H1 (cell line): Measurements from ENCODE around the gene MCC. TPM values are rescaled to one million over a fixed set of nuclear protein-coding genes. Genes with fewer than 3 reads are reported as not detected.

Experiments
- CTCF ChIA-PET: fragments of 300-600 bp; sonication (Branson Sonifier 250); formaldehyde crosslinking; loops from one replicate; lab custom pipeline; 2021; ENCODE audit not compliant: partially characterized antibody; lab: Charles Lee
- POLR2A ChIA-PET: fragments of 300-600 bp; sonication (Branson Sonifier 250); formaldehyde crosslinking; loops from one replicate; lab custom pipeline; 2021; ENCODE audit warnings: inconsistent platforms; ENCODE audit not compliant: partially characterized antibody; lab: Charles Lee
- DNase-seq, 2 experiments: peaks; one replicate each; pipeline versions ENCODE4 v3.0.0 to v3.0.0-alpha.2; 2010 to 2022; ENCODE audit warnings: low spot score in 2 of 2, low read depth in 1 of 2, mixed read lengths in 1 of 2
- FAIRE-seq: peaks from 2 replicates; lab custom pipeline; 2011; peaks lifted over from hg19 to GRCh38; lab: Jason Lieb, UNC
- H2AFZ ChIP-seq: 2 replicates; pipeline ENCODE4 v1.8.1; 2012; ENCODE audit warnings: low read length, inconsistent platforms
- H2AK5ac ChIP-seq: 2 replicates; pipeline ENCODE4 v1.6.1; 2013; ENCODE audit warnings: low read depth, low read length
- H2BK120ac ChIP-seq: replicated peaks from 2 replicates; pipeline ENCODE3; 2013; ENCODE audit warnings: low read depth, low read length, inconsistent platforms
- H2BK12ac ChIP-seq: 2 replicates; pipeline ENCODE4 v1.6.1; 2013; ENCODE audit warnings: low read depth, low read length
- H2BK15ac ChIP-seq: 2 replicates; pipeline ENCODE4 v1.6.1; 2013; ENCODE audit warnings: low read length
- H2BK20ac ChIP-seq: 2 replicates; pipeline ENCODE4 v1.6.1; 2013; ENCODE audit warnings: low read length
- H2BK5ac ChIP-seq: 2 replicates; pipeline ENCODE4 v1.6.1; 2013; ENCODE audit warnings: low read depth, low read length
- H3K14ac ChIP-seq: 2 replicates; pipeline ENCODE4 v1.6.1; 2013; ENCODE audit warnings: inconsistent platforms; ENCODE audit not compliant: insufficient read length
- H3K18ac ChIP-seq: 2 replicates; pipeline ENCODE4 v1.6.1; 2013; ENCODE audit warnings: low read length; ENCODE audit errors: extremely low read depth
- H3K23ac ChIP-seq: 2 replicates; pipeline ENCODE4 v1.6.1; 2013; ENCODE audit warnings: inconsistent platforms; ENCODE audit not compliant: insufficient read length
- H3K23me2 ChIP-seq: 2 replicates; pipeline ENCODE4 v1.6.1; 2013; ENCODE audit warnings: low read depth, low read length
- H3K27ac ChIP-seq: 2 replicates; pipeline ENCODE4 v1.6.1; 2011; ENCODE audit warnings: low read depth, low read length, inconsistent platforms
- H3K27me3 ChIP-seq, 4 experiments: replicated peaks in 1 of 4; 1 replicate in 1 of 4; 2 replicates in 3 of 4; pipeline versions ENCODE4 v1.6.1 to v1.8.1; 2011 to 2013; ENCODE audit warnings: low read length in 3 of 4, mild to moderate bottlenecking in 3 of 4, inconsistent platforms in 2 of 4, mixed read lengths in 2 of 4, moderate library complexity in 1 of 4; ENCODE audit not compliant: control insufficient read depth in 3 of 4, insufficient read depth in 3 of 4; ENCODE audit errors: extremely low read depth in 1 of 4
- H3K36me3 ChIP-seq, 4 experiments: 2 replicates each; pipeline versions ENCODE4 v1.6.1 to v1.8.1; 2011 to 2013; ENCODE audit warnings: mild to moderate bottlenecking in 4 of 4, low read length in 3 of 4, moderate library complexity in 2 of 4, control low read depth in 1 of 4, inconsistent platforms in 1 of 4; ENCODE audit not compliant: insufficient read depth in 4 of 4, control insufficient read depth in 2 of 4
- H3K4ac ChIP-seq: replicated peaks from 2 replicates; pipeline ENCODE3; 2013; ENCODE audit warnings: low read length, low read depth, mixed read lengths, inconsistent platforms; ENCODE audit not compliant: insufficient read length
- H3K4me1 ChIP-seq, 4 experiments: replicated peaks in 1 of 4; 1 replicate in 1 of 4; 2 replicates in 3 of 4; pipeline versions ENCODE4 v1.6.1 to v1.8.1; 2011 to 2013; ENCODE audit warnings: low read length in 3 of 4, inconsistent platforms in 2 of 4, mixed read lengths in 1 of 4; ENCODE audit not compliant: insufficient read depth in 4 of 4, control insufficient read depth in 3 of 4
- H3K4me2 ChIP-seq, 2 experiments: 2 replicates each; pipeline versions ENCODE4 v1.6.1 to v1.8.1; 2011 to 2013; ENCODE audit warnings: low read depth in 2 of 2, low read length in 2 of 2, control low read depth in 1 of 2, inconsistent platforms in 1 of 2, mild to moderate bottlenecking in 1 of 2; ENCODE audit not compliant: insufficient read depth in 1 of 2
- H3K4me3 ChIP-seq, 4 experiments: fragments of 200-600, 300-600 bp in 1 of 4; sonication (generic), shearing (Covaris generic), sonication (Bioruptor Twin) in 1 of 4; 2 replicates each; pipeline versions ENCODE4 v1.5.1 to v1.8.1; 2011 to 2016; ENCODE audit warnings: low read length in 4 of 4, low read depth in 3 of 4, control low read depth in 2 of 4, inconsistent platforms in 2 of 4, mild to moderate bottlenecking in 2 of 4, mixed read lengths in 1 of 4, moderate library complexity in 1 of 4; ENCODE audit not compliant: insufficient read depth in 2 of 4; ENCODE audit errors: extremely low read depth in 1 of 4
- H3K56ac ChIP-seq: replicated peaks from 2 replicates; pipeline ENCODE3; 2013; ENCODE audit warnings: low read depth, mild to moderate bottlenecking, mixed read lengths, low read length, inconsistent platforms; ENCODE audit not compliant: insufficient read length
- H3K79me1 ChIP-seq: 2 replicates; pipeline ENCODE4 v1.6.1; 2013; ENCODE audit warnings: low read depth, low read length, control low read depth
- H3K79me2 ChIP-seq, 2 experiments: 2 replicates each; pipeline versions ENCODE4 v1.6.1 to v1.8.1; 2012 to 2013; ENCODE audit warnings: low read length in 2 of 2, mild to moderate bottlenecking in 2 of 2, inconsistent platforms in 1 of 2; ENCODE audit not compliant: insufficient read depth in 2 of 2, control insufficient read depth in 1 of 2
- H3K9ac ChIP-seq, 4 experiments: replicated peaks in 1 of 4; 1 replicate in 1 of 4; 2 replicates in 3 of 4; pipeline versions ENCODE4 v1.6.1 to v1.8.1; 2011 to 2013; ENCODE audit warnings: low read depth in 3 of 4, low read length in 3 of 4, control low read depth in 2 of 4, mild to moderate bottlenecking in 2 of 4, moderate library complexity in 2 of 4, inconsistent platforms in 1 of 4; ENCODE audit errors: extremely low read depth in 1 of 4
- H3K9me3 ChIP-seq, 2 experiments: 2 replicates each; pipeline versions ENCODE4 v1.6.1 to v1.8.1; 2012 to 2013; ENCODE audit warnings: mild to moderate bottlenecking in 2 of 2, moderate library complexity in 2 of 2, control low read depth in 1 of 2, inconsistent platforms in 1 of 2, low read depth in 1 of 2, low read length in 1 of 2, mixed read lengths in 1 of 2; ENCODE audit not compliant: insufficient read depth in 2 of 2
- H4K20me1 ChIP-seq, 2 experiments: replicated peaks in 1 of 2; 2 replicates each; pipeline versions ENCODE3 to v1.8.1; 2011 to 2013; ENCODE audit warnings: inconsistent platforms in 2 of 2, low read length in 2 of 2, mild to moderate bottlenecking in 1 of 2; ENCODE audit not compliant: insufficient read depth in 2 of 2, control insufficient read depth in 1 of 2
- H4K5ac ChIP-seq: 2 replicates; pipeline ENCODE4 v1.6.1; 2013; ENCODE audit warnings: low read length, low read depth, mixed read lengths, inconsistent platforms; ENCODE audit not compliant: insufficient read length
- H4K8ac ChIP-seq: 2 replicates; pipeline ENCODE4 v1.8.0; 2013; ENCODE audit warnings: mild to moderate bottlenecking, moderate library complexity, low read length, inconsistent platforms; ENCODE audit not compliant: insufficient read depth; ENCODE audit errors: extremely low read depth
- H4K91ac ChIP-seq: replicated peaks from 2 replicates; pipeline ENCODE3; 2013; ENCODE audit warnings: low read length, mixed read lengths, inconsistent platforms; ENCODE audit not compliant: insufficient read length
- ATF3 ChIP-seq: IDR thresholded peaks from 2 replicates; pipeline ENCODE4 v1.6.1; 2011; ENCODE audit warnings: low read depth, mild to moderate bottlenecking, low read length; ENCODE audit not compliant: insufficient read depth
- BCL11A ChIP-seq, 2 experiments: IDR thresholded peaks; one replicate each; pipeline ENCODE4 v1.6.1; 2011; ENCODE audit warnings: low read depth in 2 of 2, low read length in 2 of 2, mild to moderate bottlenecking in 2 of 2
- POU5F1 ChIP-seq: IDR thresholded peaks from 2 replicates; pipeline ENCODE4 v1.6.1; 2011; ENCODE audit warnings: low read depth, mild to moderate bottlenecking, low read length, moderate library complexity
- SIN3A ChIP-seq, 2 experiments: IDR thresholded peaks in 1 of 2; conservative IDR thresholded peaks in 1 of 2; 2 replicates each; pipeline ENCODE4 v1.6.1; 2011 to 2012; ENCODE audit warnings: low read length in 2 of 2, improper control_type of control experiment in 1 of 2, low read depth in 1 of 2, mild to moderate bottlenecking in 1 of 2
- TAF7 ChIP-seq: optimal IDR thresholded peaks from 2 replicates; pipeline ENCODE3; 2011; ENCODE audit warnings: low read depth, mild to moderate bottlenecking, inconsistent platforms, low read length, moderate library complexity, borderline replicate concordance
- ZNF274 ChIP-seq: IDR thresholded peaks from 2 replicates; pipeline ENCODE4 v1.7.0; 2012; ENCODE audit warnings: low read length, borderline replicate concordance; ENCODE audit errors: extremely low read depth
- WGBS, 2 experiments: shearing (Covaris generic) in 1 of 2; methylation state at CpG; one replicate each; pipeline versions ENCODE4 v1.1.6 to v1.1.7; 2013 to 2015; ENCODE audit warnings: low lambda C conversion rate in 2 of 2, mixed read lengths in 2 of 2, inconsistent platforms in 1 of 2, low coverage in 1 of 2, missing lambda C conversion rate in 1 of 2; ENCODE audit not compliant: insufficient replicate concordance in 2 of 2, insufficient coverage in 1 of 2, insufficient read length in 1 of 2; ENCODE audit errors: extremely low coverage in 1 of 2, missing lambda C conversion rate in 1 of 2; 5-methylcytosine and 5-hydroxymethylcytosine counted together
- polyA plus RNA-seq, 7 experiments: library from polyadenylated mRNA; depleted of rRNA in 3 of 7; stranded (reverse) in 5 of 7; unstranded in 2 of 7; fragments of >200 nt in 5 of 7; fragments of 200-250 nt in 2 of 7; gene quantifications; 1 replicate in 5 of 7; 2 replicates in 1 of 7; 4 replicates in 1 of 7; pipeline versions ENCODE4 v1.2.1 to v1.2.3, GENCODE V29; 2011 to 2013; ENCODE audit warnings: missing spikeins in 2 of 7, mixed read lengths in 2 of 7
- total RNA-seq: library from RNA; stranded (reverse); fragmentation: NEBNext Ultra II Directional; extraction: Animal tissue kit (Norgen Biotek cat#: 25700); gene quantifications from 2 replicates; pipeline ENCODE4 v1.2.1, GENCODE V29; 2021

MCC gene
- total and polyA plus RNA-seq, 2 of the 8 experiments (the other 6 are each of a cell fraction or from before 2014, with no cell fraction given) = 2.6 to 18.3 TPM

DNA sequence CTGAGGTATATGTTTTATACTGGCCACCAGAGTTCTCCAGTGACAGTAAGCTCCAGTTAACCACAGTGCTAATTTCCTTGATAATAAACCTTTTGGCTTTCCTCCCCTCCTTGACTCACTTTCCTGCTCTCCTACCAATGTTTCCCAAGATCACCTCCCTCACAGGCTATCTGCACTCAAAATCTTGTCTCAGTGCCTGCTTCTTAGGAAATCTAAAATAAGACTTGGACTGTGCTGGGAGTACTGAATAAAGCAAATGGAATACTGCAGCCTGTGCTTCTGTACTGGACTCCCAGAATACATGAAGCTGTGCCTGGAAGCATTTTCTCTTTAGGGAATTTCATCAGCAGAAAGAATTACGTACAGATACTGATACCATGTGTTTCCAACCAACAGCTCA lies 513.4 kb downstream of the MCC start:
- no peaks in the 10 kb centered on the region; the same call in 1 of the 2 replicates for H3K23me2 ChIP-seq
- no peak overlapping the region for H2BK120ac ChIP-seq
- no peaks in the 10 kb centered on the region for H3K79me1 ChIP-seq
- CTCF ChIA-PET = interaction anchor here (2.8 to 3.1 kb wide), 2 partner anchors 21 to 54 kb away, joined by 11 read pairs; partner anchors contain the start of gene REEP5
- H2AFZ ChIP-seq = no peak overlapping the region
- H3K4me3 ChIP-seq = no peak overlapping the region
- no peak overlapping the region for H4K8ac ChIP-seq
- no peaks in the 10 kb centered on the region for H3K36me3 ChIP-seq
- H2AK5ac ChIP-seq = no peak overlapping the region
- no peak overlapping the region for H3K23ac ChIP-seq
- H3K9ac ChIP-seq = no peak overlapping the region; a peak in 1 of 7 replicates
- H3K9me3 ChIP-seq = no peaks in the 10 kb centered on the region
- 81% methylated on average over 1 of the region's 1 CpG; no CpG with 5 or more reads in 1 of the 2 experiments for WGBS, 2 experiments
- peaks cover 11 to 30% of the 10 kb centered on the region in 2 experiments; a peak in 3 of 4 replicates for H3K79me2 ChIP-seq
- POLR2A ChIA-PET = interaction anchor here (1.0 to 2.4 kb wide), 2 partner anchors 11 to 226 kb away, joined by 3 to 23 read pairs; no protein-coding TSS in a partner anchor
- no peak overlapping the region for H3K4me2 ChIP-seq
- H3K4ac ChIP-seq = no peak overlapping the region
- no peak overlapping the region for H2BK5ac ChIP-seq
- no peak overlapping the region for H3K27ac ChIP-seq
- TF ChIP-seq TAF7 (no peak), BCL11A (IDR thresholded peaks at IDR 0.05; ENCODE audit: low read depth in 2 of 2, low read length in 2 of 2) (no peak), POU5F1 (no peak), SIN3A (conservative IDR thresholded peaks at IDR 0.05 in 1 of 2, IDR thresholded peaks at IDR 0.05 in 1 of 2; ENCODE audit: low read depth in 1 of 2, low read length in 2 of 2) (no peak), ZNF274 (no peak), ATF3 (no peak)
- H3K27me3 ChIP-seq = no peaks in the 10 kb centered on the region
- H4K91ac ChIP-seq = no peak overlapping the region
- DNase-seq (no peak), FAIRE-seq (no peak)
- H4K20me1 ChIP-seq = no peaks in the 10 kb centered on the region
- H3K18ac ChIP-seq = no peak overlapping the region
- H2BK12ac ChIP-seq = 0 out of 2 replicates have a peak overlapping the region, but pooled peaks have one; percentile 3
- no peak overlapping the region for H3K14ac ChIP-seq
- peaks cover 0 to 3% (median 2%) of the 10 kb centered on the region in 4 experiments; a peak in 3 of 7 replicates for H3K4me1 ChIP-seq
- no peak overlapping the region for H3K56ac ChIP-seq
- H2BK15ac ChIP-seq = no peak overlapping the region
- no peak overlapping the region for H2BK20ac ChIP-seq
- H4K5ac ChIP-seq = no peak overlapping the region
